HepG2 (cell line): ENCODE results near the gene STOM. TPM values are rescaled to one million over a fixed set of nuclear protein-coding genes. Genes with fewer than 3 reads are reported as not detected.

ENCODE experiments used
- ATF1 ChIP-seq: IDR thresholded peaks from 2 replicates; pipeline ENCODE4 v1.6.1; 2016; ENCODE audit warnings: mild to moderate bottlenecking, control low read depth
- BORCS8-MEF2B ChIP-seq: sonication (generic); formaldehyde crosslinking; IDR thresholded peaks from 2 replicates; pipeline ENCODE4 v1.8.0; 2022; ENCODE audit warnings: mild to moderate bottlenecking, missing genetic modification reagents
- CBFB ChIP-seq: sonication (generic); formaldehyde crosslinking; IDR thresholded peaks from 2 replicates; pipeline ENCODE4 v1.4.0; 2020; ENCODE audit warnings: missing genetic modification reagents
- CREB3 ChIP-seq: sonication (generic); formaldehyde crosslinking; IDR thresholded peaks from 2 replicates; pipeline ENCODE4 v1.5.0; 2020; ENCODE audit warnings: missing genetic modification reagents
- HES4 ChIP-seq: sonication (generic); formaldehyde crosslinking; IDR thresholded peaks from 2 replicates; pipeline ENCODE4 v1.9.0; 2021; ENCODE audit warnings: mild to moderate bottlenecking, missing genetic modification reagents, borderline replicate concordance
- IKZF5 ChIP-seq: IDR thresholded peaks from 2 replicates; pipeline ENCODE4 v1.6.1; 2018; ENCODE audit warnings: missing genetic modification reagents, mild to moderate bottlenecking, missing compliant biosample characterization
- JARID2 ChIP-seq: sonication (generic); formaldehyde crosslinking; IDR thresholded peaks from 2 replicates; pipeline ENCODE4 v1.8.1; 2023; ENCODE audit warnings: missing genetic modification reagents, inconsistent platforms; ENCODE audit not compliant: insufficient replicate concordance
- KLF13 ChIP-seq: sonication (generic); formaldehyde crosslinking; IDR thresholded peaks from 2 replicates; pipeline ENCODE4 v1.4.0; 2020; ENCODE audit warnings: mild to moderate bottlenecking, missing genetic modification reagents
- MBNL3 ChIP-seq: fragments of 250-450 bp; sonication (Bioruptor Pico); conservative IDR thresholded peaks from 2 replicates; pipeline ENCODE4 v1.8.0; 2022; ENCODE audit warnings: mild to moderate bottlenecking, inconsistent platforms
- MTA1 ChIP-seq: sonication (generic); formaldehyde crosslinking; IDR thresholded peaks from 2 replicates; pipeline ENCODE4 v1.4.0; 2020; ENCODE audit warnings: missing genetic modification reagents, mild to moderate bottlenecking, borderline replicate concordance
- MYNN ChIP-seq: sonication (generic); formaldehyde crosslinking; IDR thresholded peaks from 2 replicates; pipeline ENCODE4 v1.4.0; 2020; ENCODE audit warnings: mild to moderate bottlenecking, low read depth, missing genetic modification reagents
- NBN ChIP-seq: fragments of 450-650 bp; conservative IDR thresholded peaks from 2 replicates; pipeline ENCODE4 v1.6.1; 2017
- RAD51 ChIP-seq: fragments of 450-650 bp; IDR thresholded peaks from 2 replicates; pipeline ENCODE4 v1.6.1; 2016; ENCODE audit warnings: borderline replicate concordance
- SATB2 ChIP-seq: sonication (generic); formaldehyde crosslinking; IDR thresholded peaks from 2 replicates; pipeline ENCODE4 v1.5.0; 2020; ENCODE audit warnings: missing genetic modification reagents
- SP4 ChIP-seq: sonication (generic); formaldehyde crosslinking; IDR thresholded peaks from 2 replicates; pipeline ENCODE4 v1.8.1; 2023; ENCODE audit warnings: mild to moderate bottlenecking, missing genetic modification reagents
- TCF7L2 ChIP-seq: IDR thresholded peaks from 2 replicates; pipeline ENCODE4 v1.6.1; 2011; ENCODE audit warnings: mild to moderate bottlenecking, low read depth, low read length, moderate library complexity
- THAP7 ChIP-seq: sonication (generic); formaldehyde crosslinking; IDR thresholded peaks from 2 replicates; pipeline ENCODE4 v1.8.1; 2023; ENCODE audit warnings: mild to moderate bottlenecking, missing genetic modification reagents
- ZNF225 ChIP-seq: sonication (generic); formaldehyde crosslinking; IDR thresholded peaks from 2 replicates; pipeline ENCODE4 v1.4.0; 2020; ENCODE audit warnings: mild to moderate bottlenecking, missing genetic modification reagents
- ZNF253 ChIP-seq: sonication (generic); formaldehyde crosslinking; IDR thresholded peaks from 2 replicates; pipeline ENCODE4 v1.8.0; 2022; ENCODE audit warnings: mild to moderate bottlenecking, missing genetic modification reagents, borderline replicate concordance
- ZNF619 ChIP-seq: sonication (generic); formaldehyde crosslinking; IDR thresholded peaks from 2 replicates; pipeline ENCODE4 v1.4.0; 2020; ENCODE audit warnings: mild to moderate bottlenecking, missing genetic modification reagents
- ZNF839 ChIP-seq: sonication (generic); formaldehyde crosslinking; IDR thresholded peaks from 2 replicates; pipeline ENCODE4 v1.4.0; 2020; ENCODE audit warnings: missing genetic modification reagents, mild to moderate bottlenecking, borderline replicate concordance
- polyA plus RNA-seq, 8 experiments: library from polyadenylated mRNA; depleted of rRNA in 3 of 8; stranded (reverse) in 7 of 8; unstranded in 1 of 8; fragments of >200 nt; fragmentation: Illumina TruSeq in 4 of 8; extraction: Trizol in 4 of 8; gene quantifications; 2 replicates each; pipeline versions ENCODE4 v1.2.1 to v1.2.3, GENCODE V29; 2011 to 2016; ENCODE audit warnings: low read depth in 4 of 8, missing spikeins in 1 of 8, mixed read lengths in 1 of 8; ENCODE audit not compliant: insufficient read depth in 1 of 8
- total RNA-seq, 5 experiments: library from RNA; depleted of rRNA; stranded (reverse); fragments of >200 nt; fragmentation: Illumina TruSeq; extraction: Trizol; gene quantifications; 2 replicates each; pipeline ENCODE4 v1.2.3, GENCODE V29; 2016; ENCODE audit warnings: low read depth in 1 of 5
- TF ChIP-seq, protein P1 (sequence below): sonication (generic); formaldehyde crosslinking; IDR thresholded peaks from 2 replicates; pipeline ENCODE4 v1.4.0; 2020; ENCODE audit warnings: missing genetic modification reagents
- TF ChIP-seq, protein P2 (sequence below): sonication (generic); formaldehyde crosslinking; IDR thresholded peaks from 2 replicates; pipeline ENCODE4 v1.5.0; 2020; ENCODE audit warnings: mild to moderate bottlenecking, missing genetic modification reagents

Gene STOM
- total and polyA plus RNA-seq, 2 of the 13 experiments (the other 11 are each of a cell fraction or from before 2014, with no cell fraction given), result 43.6 to 165 TPM

GRCh38 chr9:121322037-121322736 is 47.9 kb downstream of the STOM start (continued):
- TF ChIP-seq HES4 (CRISPR knock-in tag), result no peak
- no peak for TF ChIP-seq MBNL3 (CRISPR knock-in tag)
- no peak for TF ChIP-seq MTA1 (CRISPR knock-in tag)
- TF ChIP-seq BORCS8-MEF2B (CRISPR knock-in tag), result no peak
- TF ChIP-seq KLF13 (CRISPR knock-in tag), result no peak
- TF ChIP-seq NBN, result no peak
- peak; percentile 51; the same call in 1 of the 2 replicates for TF ChIP-seq IKZF5 (CRISPR knock-in tag)
- no peak for TF ChIP-seq JARID2
- peak; percentile 53; the same call in 1 of the 2 replicates for TF ChIP-seq TCF7L2
- TF ChIP-seq RAD51, result no peak
- TF ChIP-seq ZNF619 (CRISPR knock-in tag), result no peak
- no peak for TF ChIP-seq MYNN (CRISPR knock-in tag)
- TF ChIP-seq, protein P1, sequence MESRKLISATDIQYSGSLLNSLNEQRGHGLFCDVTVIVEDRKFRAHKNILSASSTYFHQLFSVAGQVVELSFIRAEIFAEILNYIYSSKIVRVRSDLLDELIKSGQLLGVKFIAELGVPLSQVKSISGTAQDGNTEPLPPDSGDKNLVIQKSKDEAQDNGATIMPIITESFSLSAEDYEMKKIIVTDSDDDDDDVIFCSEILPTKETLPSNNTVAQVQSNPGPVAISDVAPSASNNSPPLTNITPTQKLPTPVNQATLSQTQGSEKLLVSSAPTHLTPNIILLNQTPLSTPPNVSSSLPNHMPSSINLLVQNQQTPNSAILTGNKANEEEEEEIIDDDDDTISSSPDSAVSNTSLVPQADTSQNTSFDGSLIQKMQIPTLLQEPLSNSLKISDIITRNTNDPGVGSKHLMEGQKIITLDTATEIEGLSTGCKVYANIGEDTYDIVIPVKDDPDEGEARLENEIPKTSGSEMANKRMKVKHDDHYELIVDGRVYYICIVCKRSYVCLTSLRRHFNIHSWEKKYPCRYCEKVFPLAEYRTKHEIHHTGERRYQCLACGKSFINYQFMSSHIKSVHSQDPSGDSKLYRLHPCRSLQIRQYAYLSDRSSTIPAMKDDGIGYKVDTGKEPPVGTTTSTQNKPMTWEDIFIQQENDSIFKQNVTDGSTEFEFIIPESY (CRISPR knock-in tag), result no peak
- peak; percentile 80 for TF ChIP-seq ATF1 (CRISPR knock-in tag)
- TF ChIP-seq ZNF253 (CRISPR knock-in tag), result no peak
- TF ChIP-seq THAP7 (CRISPR knock-in tag), result no peak
- no peak for TF ChIP-seq ZNF839 (CRISPR knock-in tag)
- no peak for TF ChIP-seq ZNF225 (CRISPR knock-in tag)
- TF ChIP-seq SP4, result no peak
- 0 out of 2 replicates have a peak, but pooled peaks have one; percentile 22 for TF ChIP-seq CBFB
- TF ChIP-seq, protein P2, sequence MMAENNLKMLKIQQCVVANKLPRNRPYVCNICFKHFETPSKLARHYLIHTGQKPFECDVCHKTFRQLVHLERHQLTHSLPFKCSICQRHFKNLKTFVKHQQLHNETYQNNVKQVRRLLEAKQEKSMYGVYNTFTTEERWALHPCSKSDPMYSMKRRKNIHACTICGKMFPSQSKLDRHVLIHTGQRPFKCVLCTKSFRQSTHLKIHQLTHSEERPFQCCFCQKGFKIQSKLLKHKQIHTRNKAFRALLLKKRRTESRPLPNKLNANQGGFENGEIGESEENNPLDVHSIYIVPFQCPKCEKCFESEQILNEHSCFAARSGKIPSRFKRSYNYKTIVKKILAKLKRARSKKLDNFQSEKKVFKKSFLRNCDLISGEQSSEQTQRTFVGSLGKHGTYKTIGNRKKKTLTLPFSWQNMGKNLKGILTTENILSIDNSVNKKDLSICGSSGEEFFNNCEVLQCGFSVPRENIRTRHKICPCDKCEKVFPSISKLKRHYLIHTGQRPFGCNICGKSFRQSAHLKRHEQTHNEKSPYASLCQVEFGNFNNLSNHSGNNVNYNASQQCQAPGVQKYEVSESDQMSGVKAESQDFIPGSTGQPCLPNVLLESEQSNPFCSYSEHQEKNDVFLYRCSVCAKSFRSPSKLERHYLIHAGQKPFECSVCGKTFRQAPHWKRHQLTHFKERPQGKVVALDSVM (CRISPR knock-in tag), result peak; percentile 55; the same call in 1 of the 2 replicates
- TF ChIP-seq SATB2 (CRISPR knock-in tag), result 0 out of 2 replicates have a peak, but pooled peaks have one; percentile 37
- TF ChIP-seq CREB3, result no peak
